Pancreas (tissue), 10 donors: ENCODE measurements around the gene CELF2. TPM values are rescaled to one million over a fixed set of nuclear protein-coding genes. Genes with fewer than 3 reads are reported as not detected.

Source experiments
- ATAC-seq, 4 donors: fragments of 200-7000 bp; cut with Tn5 transposase; one replicate each; pipeline versions ENCODE4 v1.8.0 to v1.9.1; 2020; ENCODE audit warnings: mild to moderate bottlenecking in 4 of 4, moderate library complexity in 4 of 4
- DNase-seq, 6 donors: peaks; one replicate each; pipeline ENCODE4 v3.0.0-alpha.2; 2020
- FAIRE-seq: peaks from 2 replicates; lab custom pipeline; 2012; peaks lifted over from hg19 to GRCh38; lab: Jason Lieb, UNC
- H3K27ac ChIP-seq, 4 donors: fragments of 200-600 bp; sonication (generic); 1 replicate in 3 of 4; 2 replicates in 1 of 4; pipeline versions ENCODE4 v1.5.0 to v1.8.0; 2020
- H3K27me3 ChIP-seq, 4 donors: fragments of 200-600 bp; one replicate each; pipeline ENCODE4 v1.8.0; 2021
- H3K36me3 ChIP-seq, 3 donors: fragments of 200-600 bp; sonication (generic) in 1 of 3; one replicate each; pipeline versions ENCODE4 v1.5.0 to v1.8.0; 2020 to 2021
- H3K4me1 ChIP-seq, 3 donors: fragments of 200-600 bp; one replicate each; pipeline ENCODE4 v1.8.0; 2021
- H3K4me3 ChIP-seq, 4 donors: fragments of 200-600 bp; sonication (generic) in 2 of 4; one replicate each; pipeline versions ENCODE4 v1.5.0 to v1.8.0; 2020 to 2021
- H3K9me3 ChIP-seq, 4 donors: fragments of 200-600 bp; one replicate each; pipeline ENCODE4 v1.8.0; 2021
- WGBS, 2 donors: extraction: QIAGEN DNeasy Blood & Tissue Kit; methylation state at CpG; one replicate each; pipeline ENCODE4 v1.1.7; 2013; 5-methylcytosine and 5-hydroxymethylcytosine counted together
- intact Hi-C, 3 donors: fragments of 100-400 bp; cut with DNase I; formaldehyde crosslinking; loops; one replicate each; pipeline versions ENCODE4 v1.11.1 to v1.14.2; 2022
- polyA plus RNA-seq, 2 donors: library from polyadenylated mRNA; stranded (reverse); fragments of 200-250 nt; gene quantifications; one replicate each; pipeline ENCODE4 v1.2.3, GENCODE V29; 2013
- total RNA-seq, 6 donors: library from RNA; stranded (reverse); fragmentation: NEBNext Ultra II Directional in 4 of 6; extraction: Animal tissue kit (Norgen Biotek cat#: 25700) in 4 of 6; gene quantifications; one replicate each; pipeline versions ENCODE4 v1.2.1 to v1.2.4, GENCODE V29; 2021 to 2023
- TF ChIP-seq, protein P1 (sequence below), 4 donors: fragments of 200-600 bp; sonication (generic) in 3 of 4; IDR thresholded peaks; one replicate each; pipeline versions ENCODE4 v1.5.0 to v1.8.0; 2021; ENCODE audit warnings: antibody characterized with exemption in 4 of 4
- donor health status: healthy with polysubstance abuse.
- donor health status: DM: no; HTN: no; CAD: no; lungs with moderate emphysema.
- donor health status: DM: no; HTN: no; CAD: no.
- donor health status: control.
- donor health status: control.
- donor health status: Bipolar disorder and iron deficiency.
- donor health status: DM: yes; HTN: yes; CAD: no.
- donor health status: DM: no; HTN: no; CAD: no.
- donor health status: DM: no; HTN: no; CAD: no.
- donor health status: DM: yes; HTN: yes; CAD: no.

The CELF2 gene
- total and polyA plus RNA-seq, 8 donors = 1.2 to 11.7 (median 2.2) TPM

DNA sequence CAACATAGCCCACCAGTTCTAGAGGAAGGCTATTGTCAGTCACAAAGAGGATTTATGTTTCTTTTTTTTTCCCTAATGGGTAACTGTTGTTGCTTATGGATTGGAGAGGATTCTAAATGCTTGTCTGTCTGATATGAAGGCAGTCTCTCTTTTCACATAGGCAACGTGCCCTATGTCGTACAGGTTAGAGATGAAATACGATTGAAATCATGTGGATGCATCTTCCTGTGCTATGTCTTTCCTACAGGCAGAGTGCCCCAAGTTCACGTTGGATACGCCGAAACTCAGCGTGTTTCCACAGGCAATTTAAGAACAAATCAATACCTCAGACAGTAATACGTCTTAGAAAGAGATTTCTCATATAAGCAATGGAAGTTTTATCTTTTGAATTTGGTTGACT is 93.8 kb downstream of the CELF2 start:
- FAIRE-seq (no peak), DNase-seq (no peak), ATAC-seq (no peak)
- no peak overlapping the region for H3K27ac ChIP-seq
- H3K27me3 ChIP-seq = no peaks in the 10 kb centered on the region
- H3K36me3 ChIP-seq = no peaks in the 10 kb centered on the region
- TF ChIP-seq, protein P1, sequence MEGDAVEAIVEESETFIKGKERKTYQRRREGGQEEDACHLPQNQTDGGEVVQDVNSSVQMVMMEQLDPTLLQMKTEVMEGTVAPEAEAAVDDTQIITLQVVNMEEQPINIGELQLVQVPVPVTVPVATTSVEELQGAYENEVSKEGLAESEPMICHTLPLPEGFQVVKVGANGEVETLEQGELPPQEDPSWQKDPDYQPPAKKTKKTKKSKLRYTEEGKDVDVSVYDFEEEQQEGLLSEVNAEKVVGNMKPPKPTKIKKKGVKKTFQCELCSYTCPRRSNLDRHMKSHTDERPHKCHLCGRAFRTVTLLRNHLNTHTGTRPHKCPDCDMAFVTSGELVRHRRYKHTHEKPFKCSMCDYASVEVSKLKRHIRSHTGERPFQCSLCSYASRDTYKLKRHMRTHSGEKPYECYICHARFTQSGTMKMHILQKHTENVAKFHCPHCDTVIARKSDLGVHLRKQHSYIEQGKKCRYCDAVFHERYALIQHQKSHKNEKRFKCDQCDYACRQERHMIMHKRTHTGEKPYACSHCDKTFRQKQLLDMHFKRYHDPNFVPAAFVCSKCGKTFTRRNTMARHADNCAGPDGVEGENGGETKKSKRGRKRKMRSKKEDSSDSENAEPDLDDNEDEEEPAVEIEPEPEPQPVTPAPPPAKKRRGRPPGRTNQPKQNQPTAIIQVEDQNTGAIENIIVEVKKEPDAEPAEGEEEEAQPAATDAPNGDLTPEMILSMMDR (IDR thresholded peaks at IDR 0.05) = no peak
- no peaks in the 10 kb centered on the region for H3K9me3 ChIP-seq
- intact Hi-C loops = no loop called here
- WGBS, 2 donors = 70 to 74% methylated on average over 8 of the region's 8 CpGs
- H3K4me1 ChIP-seq = no peaks in the 10 kb centered on the region
- H3K4me3 ChIP-seq = no peak overlapping the region

DNA sequence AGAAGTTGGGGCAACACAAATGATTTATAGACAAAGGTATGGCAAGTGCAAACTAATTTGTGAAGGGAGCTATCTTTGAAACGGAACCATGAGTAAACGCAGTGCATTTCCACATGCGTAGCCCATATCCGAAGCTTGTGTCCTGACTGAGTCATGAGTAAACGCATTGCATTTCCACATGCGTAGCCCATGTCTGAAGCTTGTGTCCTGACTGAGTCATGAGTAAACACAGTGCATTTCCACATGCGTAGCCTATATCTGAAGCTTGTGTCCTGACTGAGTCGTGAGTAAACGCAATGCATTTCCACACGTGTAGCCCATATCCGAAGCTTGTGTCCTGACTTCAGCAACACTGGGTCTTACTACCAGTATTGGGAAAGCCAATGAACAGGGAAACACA is 95.0 kb downstream of the CELF2 start:
- Histone ChIP-seq H3K27ac (no peak overlapping the region), H3K4me3 (no peak overlapping the region), H3K27me3 (no peaks in the 10 kb centered on the region), H3K36me3 (no peaks in the 10 kb centered on the region), H3K9me3 (no peaks in the 10 kb centered on the region), H3K4me1 (no peaks in the 10 kb centered on the region)
- 52 to 62% methylated on average over 11 of the region's 11 CpGs for WGBS, 2 donors
- FAIRE-seq = no peak
- no peak for DNase-seq
- TF ChIP-seq, protein P1 (IDR thresholded peaks at IDR 0.05) = no peak
- intact Hi-C loops = no loop called here
- no peak for ATAC-seq

DNA sequence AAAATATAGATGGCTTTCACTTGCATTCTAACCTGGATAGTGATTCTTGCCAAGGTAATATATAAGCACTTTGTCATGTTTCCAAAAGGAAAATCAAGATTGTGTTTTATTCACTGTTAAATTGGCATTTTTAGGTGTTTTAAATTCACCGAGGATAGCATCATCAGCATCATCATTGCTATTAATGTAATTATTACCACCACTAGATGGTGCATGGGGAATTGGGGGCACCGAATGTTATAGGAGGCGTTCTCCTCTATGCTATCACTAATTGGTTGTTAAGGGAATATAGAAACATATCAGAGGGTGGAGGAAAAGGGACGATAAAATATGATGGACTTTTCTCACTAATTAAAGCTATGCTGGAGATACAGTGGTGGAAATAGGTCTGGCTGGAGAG is 95.5 kb downstream of the CELF2 start:
- WGBS, 2 donors = 51 to 67% methylated on average over 4 of the region's 4 CpGs
- intact Hi-C loops = no loop called here
- DNase-seq (no peak), ATAC-seq (no peak), FAIRE-seq (no peak)
- Histone ChIP-seq H3K4me3 (no peak overlapping the region), H3K36me3 (no peaks in the 10 kb centered on the region), H3K27me3 (no peaks in the 10 kb centered on the region), H3K9me3 (no peaks in the 10 kb centered on the region), H3K27ac (no peak overlapping the region), H3K4me1 (no peaks in the 10 kb centered on the region)
- TF ChIP-seq, protein P1 (IDR thresholded peaks at IDR 0.05) = no peak

DNA sequence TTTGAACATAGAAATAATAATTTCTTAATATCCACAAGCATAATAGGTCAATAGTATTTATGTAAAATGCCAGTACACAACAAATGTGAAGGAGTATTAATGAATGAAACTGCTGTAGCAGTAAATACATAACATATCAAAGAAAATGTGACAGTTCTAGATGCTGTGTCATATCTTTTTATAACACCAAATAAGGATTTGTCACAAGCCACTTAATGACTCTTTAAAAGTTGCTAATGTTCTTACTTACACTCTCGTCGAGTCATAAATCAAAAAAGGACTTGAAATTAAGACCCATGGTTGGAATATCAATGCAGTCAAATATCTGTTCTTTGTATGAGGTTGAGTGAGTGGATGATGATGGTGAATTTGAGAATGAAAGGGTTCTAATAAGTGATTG is 96.6 kb downstream of the CELF2 start:
- H3K36me3 ChIP-seq = no peaks in the 10 kb centered on the region
- TF ChIP-seq, protein P1 (IDR thresholded peaks at IDR 0.05) = no peak
- H3K4me1 ChIP-seq = no peaks in the 10 kb centered on the region
- DNase-seq (no peak), FAIRE-seq (no peak), ATAC-seq (no peak)
- WGBS, 2 donors = 76 to 85% methylated on average over 2 of the region's 2 CpGs
- no peaks in the 10 kb centered on the region for H3K9me3 ChIP-seq
- intact Hi-C loops = no loop called here
- H3K27ac ChIP-seq = no peak overlapping the region
- no peak overlapping the region for H3K4me3 ChIP-seq
- no peaks in the 10 kb centered on the region for H3K27me3 ChIP-seq

DNA sequence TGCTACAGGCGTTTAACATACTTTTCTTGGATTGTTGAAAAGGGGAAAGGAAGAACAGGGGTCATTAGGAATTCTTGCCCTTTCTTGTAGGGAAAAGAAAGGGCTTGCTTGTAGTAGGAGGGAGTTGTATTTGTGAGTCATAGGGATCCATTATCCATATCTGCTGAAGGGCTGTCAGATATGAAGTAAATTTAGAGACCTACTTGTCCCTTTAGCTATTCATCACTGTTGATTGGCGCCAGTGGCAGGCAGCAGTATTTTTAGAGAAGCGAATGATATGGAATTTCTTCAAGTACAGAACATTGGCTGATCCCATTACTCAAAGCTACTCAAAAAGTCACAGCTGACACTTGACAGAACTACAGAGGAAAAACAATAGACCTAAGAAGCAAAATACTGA is 97.7 kb downstream of the CELF2 start:
- Histone ChIP-seq H3K4me1 (no peaks in the 10 kb centered on the region), H3K27ac (no peak overlapping the region), H3K4me3 (no peak overlapping the region), H3K9me3 (no peaks in the 10 kb centered on the region), H3K36me3 (no peaks in the 10 kb centered on the region), H3K27me3 (no peaks in the 10 kb centered on the region)
- intact Hi-C loops = no loop called here
- WGBS, 2 donors = 71 to 85% methylated on average over 3 of the region's 3 CpGs
- ATAC-seq (no peak), DNase-seq (no peak), FAIRE-seq (no peak)
- TF ChIP-seq, protein P1 (IDR thresholded peaks at IDR 0.05) = no peak
